ENCODE measurements around the gene DCUN1D3.

- TF ChIP-seq POLR2A (IDR thresholded peaks at IDR 0.05; ENCODE audit: low read depth, low read length) = no peak
- no peak for TF ChIP-seq TAF1 (IDR thresholded peaks at IDR 0.05; ENCODE audit: borderline replicate concordance, low read depth, low read length)
Observed at GRCh38 chr16:20948444-20948843, 48.3 kb upstream of the DCUN1D3 start.

All from GM12892 (cell line).